Measurements from ENCODE around the gene VAPA. TPM values are rescaled to one million over a fixed set of nuclear protein-coding genes. Genes with fewer than 3 reads are reported as not detected.

Gene VAPA
- total RNA-seq, 1 donor from 2014 or later: 118 TPM

DNA sequence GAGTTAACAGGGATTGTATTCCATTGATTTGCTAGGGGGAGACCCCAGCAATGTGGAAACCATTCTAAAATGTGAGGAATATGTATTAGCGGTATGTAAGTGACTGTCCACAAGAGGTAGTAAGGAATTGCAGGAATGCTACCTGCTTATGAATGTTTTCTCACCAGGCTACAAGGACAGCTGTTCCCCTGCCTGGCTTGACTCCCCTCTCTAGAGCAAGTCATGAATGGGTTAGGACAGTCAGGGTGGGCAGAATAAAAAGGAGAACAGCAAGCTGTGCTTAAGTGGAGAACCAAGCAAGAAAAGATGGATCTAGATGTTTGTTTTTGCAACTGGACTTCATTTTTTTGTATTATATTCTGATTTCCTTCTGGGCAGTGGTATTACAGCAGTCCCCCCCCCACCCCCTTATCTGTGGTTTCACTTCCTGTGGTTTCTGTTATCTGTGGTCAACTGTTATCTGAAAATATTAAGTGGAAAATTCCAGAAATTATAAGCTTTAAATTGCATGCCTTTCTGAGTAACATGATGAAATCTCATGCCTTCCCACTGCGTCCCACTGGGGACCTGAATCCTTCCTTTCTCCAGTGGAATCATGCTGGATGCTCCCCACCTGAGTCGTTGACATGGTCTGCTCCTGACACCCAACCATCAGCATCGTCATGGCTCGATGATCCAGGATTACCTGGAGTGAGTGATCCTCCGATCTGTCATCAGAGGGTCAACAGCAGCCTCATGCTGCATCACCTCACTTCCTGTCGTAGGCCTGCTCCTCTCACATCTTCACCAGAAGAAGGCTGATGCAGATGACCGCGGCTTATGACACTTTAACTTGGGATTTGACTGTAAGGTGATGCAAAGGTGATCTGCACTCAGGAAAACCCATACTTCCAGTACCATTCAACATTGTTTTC lies 52.2 kb downstream of the VAPA start:
- FAIRE-seq (no peak), DNase-seq (ENCODE audit: low spot score in 2 of 2) (no peak)

DNA sequence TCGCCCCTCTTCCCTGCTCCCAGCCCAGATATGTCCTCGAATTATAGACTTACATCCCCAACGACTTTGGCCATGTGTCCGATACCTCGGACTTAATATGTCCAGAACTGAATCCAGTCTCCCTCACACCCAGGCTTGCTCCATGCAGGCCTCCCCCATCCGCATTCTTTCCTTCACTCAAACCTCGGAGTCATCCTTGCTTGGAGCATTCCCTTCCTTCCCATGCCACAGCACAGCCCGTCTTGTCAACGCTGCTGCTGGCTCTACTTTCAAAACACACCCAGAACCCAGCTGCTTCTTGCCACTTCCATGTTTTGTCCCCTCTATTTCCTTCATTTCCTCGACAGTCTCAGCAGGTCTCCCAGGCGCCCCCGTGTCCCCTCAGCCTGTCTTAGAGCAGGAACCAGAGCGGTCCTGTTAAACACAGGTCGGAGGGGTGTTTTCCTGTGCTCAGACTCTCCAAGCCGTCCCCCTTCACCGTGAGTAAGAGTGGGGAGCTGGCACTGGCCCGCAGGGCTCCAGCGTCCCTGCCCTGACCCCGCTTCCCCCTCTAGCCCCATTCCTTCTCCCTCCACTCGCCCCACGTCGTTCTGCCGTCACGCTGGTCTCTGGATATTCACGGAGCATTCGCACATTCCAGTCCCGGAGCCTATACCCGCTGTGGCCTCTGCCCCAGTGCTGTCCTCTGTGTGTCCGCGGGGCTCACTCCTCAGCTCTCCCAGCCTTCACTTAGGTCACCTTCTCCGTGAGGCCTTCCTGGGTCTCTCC lies 54.4 kb downstream of the VAPA start:
- no peak for FAIRE-seq
- no peak for DNase-seq (ENCODE audit: low spot score in 2 of 2)

DNA sequence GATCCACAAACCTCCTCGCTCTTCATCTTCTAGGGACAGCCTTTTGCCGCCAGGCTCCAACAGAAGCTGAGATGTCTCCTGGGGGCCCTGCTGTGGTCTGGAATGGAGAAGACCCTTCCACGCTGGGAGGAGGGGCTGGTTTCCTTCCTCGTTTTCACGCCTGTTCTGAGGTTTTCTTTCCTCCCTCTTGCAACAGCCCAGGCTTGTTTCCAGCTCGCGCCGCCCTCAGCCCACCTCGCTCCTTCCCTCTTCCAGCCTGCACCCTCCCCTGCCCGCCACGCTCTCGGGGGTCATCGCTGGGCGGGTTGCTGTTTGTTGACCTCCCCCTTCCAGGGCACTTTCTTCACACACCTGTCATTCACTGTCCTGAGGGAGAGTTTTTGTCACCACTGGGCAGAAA lies 55.4 kb downstream of the VAPA start:
- no peak for DNase-seq (ENCODE audit: low spot score in 2 of 2)
- FAIRE-seq: no peak

DNA sequence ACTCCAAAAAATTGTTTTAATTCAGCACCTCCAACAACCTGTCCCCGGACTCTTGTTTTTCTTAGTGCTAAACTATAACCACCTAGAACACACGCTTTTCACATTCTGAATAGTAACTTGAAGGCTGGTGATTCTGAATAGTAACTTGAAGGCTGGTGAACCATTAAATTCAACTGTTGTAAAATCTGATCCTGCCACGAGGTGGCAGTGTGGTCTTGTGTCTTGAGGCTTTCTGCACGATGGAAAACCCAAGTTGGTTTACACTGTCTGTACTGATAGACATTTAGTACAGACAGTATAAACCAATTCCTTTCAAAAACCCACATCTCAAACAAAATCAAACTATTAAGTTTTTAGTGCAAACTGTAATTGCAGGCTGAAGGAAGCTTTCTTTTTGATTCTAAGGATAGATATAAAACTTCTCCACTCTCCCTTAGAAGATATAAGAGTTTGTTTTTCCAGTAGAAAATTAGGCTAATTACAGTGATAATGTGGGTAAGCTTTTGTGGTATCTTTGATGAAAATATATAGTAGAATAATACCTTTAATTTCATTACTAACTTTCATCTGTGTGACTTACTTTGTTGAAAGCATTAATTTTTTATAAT lies 57.6 kb downstream of the VAPA start:
- peak; percentile 75 to 80 for DNase-seq (ENCODE audit: low spot score in 2 of 2)
- peak; percentile 97 for FAIRE-seq

DNA sequence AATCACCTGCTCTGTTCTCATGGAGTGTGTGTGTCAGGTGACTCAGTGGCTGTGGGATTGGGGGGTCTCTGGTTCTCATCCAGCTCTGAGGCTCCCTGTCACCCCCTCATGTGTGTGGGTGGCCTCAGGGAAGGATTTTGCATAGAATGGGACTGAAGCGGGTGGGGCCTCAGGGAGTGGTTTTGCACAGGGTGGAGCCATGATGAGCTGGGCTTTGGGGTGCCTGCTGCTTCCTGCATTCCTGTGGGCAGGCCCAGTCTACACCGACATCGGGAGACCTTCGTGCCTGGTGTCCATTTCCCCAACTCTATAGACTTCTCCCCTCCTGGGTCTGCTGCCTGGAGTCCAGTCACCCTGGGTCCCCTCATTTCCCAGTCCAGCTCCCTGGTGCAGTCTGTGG lies 59.7 kb downstream of the VAPA start:
- DNase-seq (ENCODE audit: low spot score in 2 of 2): no peak
- no peak for FAIRE-seq

DNA sequence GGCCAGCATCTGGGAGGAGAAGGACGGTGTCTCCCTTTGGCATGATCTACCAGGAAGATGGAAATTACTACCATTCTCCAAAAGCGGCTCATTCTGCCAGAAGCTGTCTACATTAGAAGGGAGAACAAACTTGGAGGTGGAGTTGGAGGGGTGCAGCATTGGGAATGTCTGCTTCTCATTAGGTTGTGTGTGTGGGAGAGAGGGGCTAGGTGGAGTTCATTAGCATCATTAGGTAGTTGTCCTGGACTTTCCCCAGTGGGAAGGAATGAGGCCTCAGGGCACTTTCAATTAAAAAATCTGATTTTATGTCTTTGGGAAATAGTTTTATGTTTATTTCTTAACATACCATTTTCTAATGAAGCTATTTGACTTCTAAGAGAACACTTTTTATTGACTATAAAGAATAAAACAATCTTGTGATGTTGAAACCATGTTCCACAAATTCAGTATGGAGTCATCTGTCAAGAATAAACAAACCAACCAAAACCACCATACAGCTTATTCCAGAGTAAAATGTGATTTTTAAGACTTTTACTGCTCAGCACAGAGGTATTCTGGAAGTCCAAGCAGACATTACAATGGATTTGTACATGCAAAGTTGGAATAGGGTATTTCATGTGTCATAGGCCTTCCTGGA lies 60.6 kb downstream of the VAPA start:
- no peak for DNase-seq (ENCODE audit: low spot score in 2 of 2)
- FAIRE-seq: no peak

DNA sequence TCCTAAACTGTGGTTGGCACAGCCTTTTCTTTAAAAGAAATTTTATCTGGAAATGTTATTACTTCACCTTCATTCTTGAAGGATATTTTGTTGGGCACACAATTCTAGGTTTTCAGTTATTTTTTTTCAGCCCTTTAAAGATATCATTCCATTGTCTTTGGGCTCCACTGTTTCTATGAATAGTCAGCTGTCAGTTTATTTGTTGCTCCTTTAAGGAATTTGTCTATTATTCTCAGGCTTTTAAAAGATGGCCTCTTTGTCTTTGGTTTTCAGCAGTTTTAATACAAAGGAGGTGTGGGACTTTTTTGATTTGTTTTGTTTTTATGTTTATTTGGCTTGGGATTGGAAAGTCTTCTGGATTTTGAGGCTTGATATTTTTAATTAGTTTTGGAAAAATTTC lies 61.8 kb downstream of the VAPA start:
- no peak for FAIRE-seq
- DNase-seq (ENCODE audit: low spot score in 2 of 2): no peak

DNA sequence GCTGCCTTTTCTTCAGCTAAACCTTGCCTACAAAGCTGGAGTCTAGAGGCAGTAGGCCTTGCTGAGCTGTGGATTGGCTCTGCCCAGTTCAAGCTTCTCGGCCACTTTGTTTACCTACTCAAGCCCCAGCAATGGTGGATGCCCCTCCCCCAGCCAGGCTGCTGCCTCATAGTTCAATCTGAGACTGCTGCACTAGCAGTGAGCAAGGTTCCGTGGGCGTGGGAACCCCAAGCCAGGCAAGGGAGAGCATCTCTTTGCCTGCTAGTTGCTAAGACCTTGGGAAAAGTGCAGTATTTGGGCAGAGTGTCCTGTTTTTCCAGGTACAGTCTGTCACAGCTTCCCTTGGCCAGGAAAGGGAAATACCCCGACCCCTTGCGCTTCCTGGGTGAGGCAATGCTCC lies 68.9 kb downstream of the VAPA start:
- DNase-seq (ENCODE audit: low spot score in 2 of 2): no peak
- no peak for FAIRE-seq

DNA sequence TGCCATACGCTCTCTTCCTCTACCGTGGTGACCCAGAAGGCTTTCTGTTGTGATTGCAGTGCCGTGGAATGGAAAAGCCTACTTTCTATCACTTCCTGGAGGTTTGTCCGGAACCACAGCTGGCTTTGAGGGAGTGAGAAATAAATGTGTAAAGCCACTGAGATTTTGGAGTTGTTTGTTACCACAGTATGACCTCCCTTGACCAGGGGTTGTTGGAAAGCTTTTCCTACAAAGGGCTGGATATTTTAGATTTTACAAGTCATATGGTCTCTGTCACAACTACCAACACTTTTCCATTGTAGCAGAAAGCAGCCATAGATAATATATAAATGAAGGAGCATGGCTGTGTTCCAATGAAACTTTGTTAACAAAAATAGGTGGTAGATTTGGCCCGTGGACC lies 70.3 kb downstream of the VAPA start:
- no peak for FAIRE-seq
- DNase-seq (ENCODE audit: low spot score in 2 of 2): no peak

DNA sequence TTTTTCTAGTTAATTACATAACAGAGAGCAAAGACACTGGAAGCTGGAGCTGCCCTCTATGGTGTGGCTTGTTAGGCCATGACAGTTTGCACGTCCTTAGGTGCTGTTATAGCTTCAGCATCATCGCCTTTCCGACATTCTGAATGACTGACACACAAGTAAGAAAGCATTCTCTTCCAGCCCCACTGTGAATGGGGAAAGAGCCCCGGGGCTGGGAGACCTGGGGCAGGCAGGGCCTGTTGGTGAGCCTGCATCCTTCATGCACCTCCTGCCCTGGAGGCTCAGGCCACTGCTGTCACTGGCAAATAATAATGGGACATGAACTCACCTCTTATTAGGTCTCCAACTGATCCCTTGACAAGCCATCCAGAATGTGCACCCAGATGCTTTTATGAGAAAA lies 71.8 kb downstream of the VAPA start:
- no peak for FAIRE-seq

DNA sequence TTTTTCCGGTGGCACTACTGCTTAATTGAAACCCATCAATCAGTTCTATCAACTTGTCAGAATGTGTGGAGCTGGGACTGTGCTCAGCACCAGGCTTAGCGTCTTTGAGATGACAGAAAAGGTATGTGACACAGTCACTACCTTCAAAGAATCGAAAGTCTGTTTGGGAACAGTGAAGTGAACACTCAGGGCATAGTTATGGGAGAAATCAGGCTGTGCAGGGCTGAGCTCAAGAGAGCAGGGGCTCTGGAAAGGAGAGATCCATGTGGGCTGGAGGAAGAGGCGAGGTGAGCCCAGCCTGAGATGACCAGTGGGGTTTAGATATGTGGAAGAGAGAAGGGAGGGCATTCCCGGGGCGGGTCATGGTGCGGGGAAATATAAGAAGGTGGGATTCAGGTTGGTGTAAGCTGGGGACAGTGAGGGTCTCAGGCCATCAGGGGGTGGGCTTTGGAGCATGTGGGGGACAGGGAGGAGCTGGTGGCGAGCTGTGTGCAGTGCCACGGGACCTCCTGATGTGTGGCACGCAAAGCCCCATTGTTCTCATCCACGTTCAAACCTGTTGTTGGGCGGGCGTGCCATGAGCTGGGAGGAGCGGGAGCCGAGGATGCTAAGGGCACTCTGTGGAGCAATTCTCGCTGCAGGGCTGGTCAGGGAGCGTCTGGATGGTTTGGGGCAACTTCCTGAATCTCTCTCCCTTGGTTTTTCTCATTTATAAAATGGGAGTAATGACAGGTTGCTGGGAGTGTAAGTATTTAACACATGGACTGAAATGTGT lies 72.5 kb downstream of the VAPA start:
- DNase-seq (ENCODE audit: low spot score in 2 of 2): no peak
- FAIRE-seq: no peak

More for the DNA sequence above, 71.8 kb downstream of the VAPA start:
- no peak for DNase-seq (ENCODE audit: low spot score in 2 of 2)

DNA sequence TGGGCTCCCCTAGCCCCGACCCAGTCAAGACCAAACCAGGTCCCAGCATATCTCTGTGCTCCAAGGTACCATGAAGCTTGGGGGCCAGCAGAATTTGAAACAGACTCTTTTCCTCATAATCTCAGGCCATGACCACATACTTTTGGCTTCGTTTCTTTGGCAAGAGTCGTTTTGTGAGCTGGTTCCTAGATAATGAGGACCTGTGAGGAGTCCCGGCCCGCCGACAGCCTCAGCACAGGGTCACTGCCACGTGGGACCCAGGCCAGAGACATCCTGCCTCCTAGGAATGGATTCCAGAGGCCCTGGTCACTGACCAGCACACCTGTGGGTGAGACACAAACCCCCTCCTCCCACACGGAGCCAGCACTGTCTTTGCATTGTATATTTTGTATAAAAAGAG lies 73.5 kb downstream of the VAPA start:
- no peak for FAIRE-seq
- no peak for DNase-seq (ENCODE audit: low spot score in 2 of 2)

DNA sequence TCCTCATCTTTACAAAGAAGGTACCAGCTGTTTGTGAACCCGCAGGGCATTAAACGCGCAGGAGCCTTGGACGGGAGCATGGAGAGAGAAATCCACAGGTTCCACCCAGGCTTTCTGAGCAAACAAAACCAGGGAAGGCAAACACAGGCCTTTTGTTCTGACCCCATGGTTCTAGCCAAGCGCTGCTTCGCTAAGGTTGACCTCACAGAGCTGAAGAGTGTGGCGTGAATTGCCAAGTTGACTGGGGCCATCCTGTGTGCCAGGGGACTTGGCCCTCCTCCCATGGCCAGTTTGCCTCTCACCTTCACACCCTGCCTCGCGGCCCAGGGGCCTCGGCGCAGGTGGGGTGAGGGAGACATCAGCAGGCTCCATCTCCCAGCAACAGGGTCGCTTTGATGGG lies 74.1 kb downstream of the VAPA start:
- FAIRE-seq: no peak
- no peak for DNase-seq (ENCODE audit: low spot score in 2 of 2)

DNA sequence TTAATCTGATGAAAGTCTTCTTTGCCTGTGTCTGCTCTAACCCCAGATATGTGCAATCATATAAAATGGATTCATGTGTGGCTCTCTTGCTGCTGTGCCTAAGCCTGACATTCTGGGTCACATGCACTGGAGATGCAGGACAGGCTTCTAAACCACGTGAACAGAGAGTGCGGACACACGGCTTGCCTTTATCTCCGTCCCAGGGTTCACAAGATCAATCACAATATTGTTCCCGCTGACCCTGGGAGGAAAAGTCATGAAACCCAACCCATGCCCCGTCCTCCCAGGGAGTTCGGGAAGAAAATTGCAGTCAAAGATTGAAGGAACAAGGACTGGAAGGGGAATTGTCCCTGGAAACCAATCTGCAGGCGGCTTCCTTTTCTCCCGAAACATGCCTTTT lies 74.8 kb downstream of the VAPA start:
- DNase-seq (ENCODE audit: low spot score in 2 of 2): no peak
- FAIRE-seq: no peak

DNA sequence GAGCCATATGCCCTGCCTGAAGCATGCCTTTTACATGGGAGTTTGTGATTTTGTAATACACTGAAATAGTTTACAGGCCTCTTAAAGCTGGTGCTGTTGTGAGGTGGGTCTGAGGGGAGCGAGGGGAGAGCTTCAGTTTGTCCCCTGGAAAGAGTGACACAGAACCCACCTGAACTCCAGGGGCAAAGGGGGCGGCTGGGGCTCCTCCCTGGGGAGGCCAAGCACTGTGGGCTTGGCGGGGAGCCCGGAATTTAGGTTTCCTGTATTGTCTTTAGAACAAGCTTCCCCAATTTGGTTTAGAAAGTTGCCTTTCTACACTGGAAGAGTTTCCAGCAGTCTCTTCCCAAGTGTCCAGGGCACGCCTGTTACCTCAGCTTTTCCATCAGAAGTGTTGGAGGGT lies 75.7 kb downstream of the VAPA start:
- no peak for DNase-seq (ENCODE audit: low spot score in 2 of 2)
- FAIRE-seq: no peak

DNA sequence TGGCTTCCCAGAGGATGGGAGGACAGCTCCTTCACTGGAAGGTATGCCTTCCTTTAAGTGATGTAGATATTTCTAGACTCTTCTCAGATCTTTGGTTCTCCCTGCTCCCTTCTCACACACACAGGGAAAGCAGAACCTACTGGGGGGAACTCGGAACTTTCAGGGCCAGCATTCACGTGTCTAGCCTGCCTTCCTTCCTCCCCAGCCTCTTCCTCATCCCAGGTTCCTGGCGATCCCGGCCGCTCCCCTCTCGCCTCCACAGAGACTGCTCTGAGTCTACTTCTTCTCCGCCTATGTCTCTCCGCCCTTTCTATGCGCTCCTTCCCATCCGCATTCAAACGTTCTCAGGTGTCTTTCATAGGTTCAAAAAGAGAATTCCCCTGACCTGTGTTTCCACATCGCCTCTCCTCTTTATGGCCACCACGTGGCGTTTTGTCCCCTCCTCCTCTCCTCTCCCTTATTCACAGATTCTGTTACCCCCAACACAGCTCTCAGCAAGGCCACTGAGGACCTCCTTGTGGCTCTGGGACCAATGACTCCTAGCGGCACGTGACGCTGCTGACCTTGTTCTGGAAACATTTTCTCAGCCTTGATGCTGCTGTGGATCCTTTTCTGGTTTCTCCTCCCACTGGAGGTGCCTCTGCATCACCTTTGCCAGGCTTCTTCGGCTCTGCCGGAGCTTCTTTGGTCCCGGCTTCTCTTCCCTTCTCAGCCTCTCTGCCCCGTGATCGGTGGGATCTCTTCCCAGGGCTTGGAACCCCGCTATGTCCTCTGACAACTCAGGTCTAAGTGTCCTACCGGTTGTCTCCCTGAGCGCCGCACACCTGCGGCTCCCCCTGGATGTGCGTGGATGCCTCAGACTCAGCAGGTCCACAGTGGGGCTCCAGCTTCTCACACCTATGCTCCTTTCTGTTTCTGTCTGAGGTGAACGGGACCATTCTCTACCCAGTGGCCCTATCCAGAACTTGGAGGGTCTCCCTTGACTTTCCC lies 77.5 kb downstream of the VAPA start:
- DNase-seq (ENCODE audit: low spot score in 2 of 2) (no peak), FAIRE-seq (no peak)

DNA sequence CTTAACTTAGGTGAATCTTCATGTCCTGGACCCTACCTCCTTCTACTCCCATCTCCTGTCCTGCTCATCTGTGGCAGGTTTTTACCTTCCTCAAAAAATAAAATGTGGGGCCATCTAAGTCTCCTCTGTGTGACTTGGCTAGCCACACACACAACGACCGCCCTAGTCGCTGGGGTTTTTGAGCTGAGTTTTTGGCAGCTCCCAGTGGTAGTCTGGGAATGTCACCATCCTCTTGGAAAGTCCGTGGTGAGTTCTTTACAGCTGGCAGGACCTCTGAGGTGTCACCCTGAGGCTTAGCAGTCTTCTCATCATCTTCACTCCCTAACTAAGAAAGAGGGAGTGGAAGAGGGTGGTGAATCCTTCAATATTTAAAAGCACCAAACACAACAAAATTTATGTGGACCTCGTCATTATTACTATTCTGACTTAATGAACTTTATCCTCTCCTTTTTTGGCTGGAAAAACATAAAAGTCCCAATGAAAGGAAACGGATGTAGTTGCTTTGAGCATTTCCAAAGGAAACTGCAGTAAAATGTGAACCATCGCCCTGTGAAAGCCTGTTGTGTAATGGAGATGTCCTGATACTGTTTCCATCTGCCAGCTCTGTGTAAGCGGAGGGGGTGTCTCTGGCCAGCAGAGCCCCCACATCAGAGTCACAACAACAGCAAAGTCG lies 78.6 kb downstream of the VAPA start:
- FAIRE-seq (no peak), DNase-seq (ENCODE audit: low spot score in 2 of 2) (no peak)

DNA sequence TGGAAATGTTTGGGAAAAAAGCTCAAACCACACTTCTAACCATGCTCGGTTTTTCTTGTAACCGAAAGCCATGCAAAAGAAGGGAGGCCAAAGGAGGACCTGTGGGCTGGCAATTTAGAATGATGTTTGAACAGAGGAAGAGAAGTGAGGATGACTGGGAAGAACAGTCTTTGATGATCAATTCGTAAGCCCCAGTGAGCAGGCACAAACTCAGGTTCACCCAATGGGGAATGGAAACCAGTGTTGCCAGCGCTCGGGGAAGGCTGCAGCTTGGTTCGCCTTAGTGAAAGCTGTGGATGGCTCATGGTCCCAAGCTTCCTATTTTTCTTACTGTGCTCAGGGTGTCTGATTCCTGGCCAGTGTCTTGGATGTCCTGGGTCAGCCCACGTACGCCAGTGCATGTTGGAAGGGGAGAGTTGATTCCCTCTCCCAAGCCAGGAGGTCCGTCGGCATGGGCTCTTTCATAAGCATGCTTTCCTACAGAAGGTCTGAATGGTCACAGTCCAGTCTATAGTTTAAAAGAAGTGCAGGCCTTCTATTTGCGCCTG lies 79.2 kb downstream of the VAPA start:
- FAIRE-seq: no peak

More for the DNA sequence above, 79.2 kb downstream of the VAPA start:
- DNase-seq (ENCODE audit: low spot score in 2 of 2): no peak
